OCI-LY3 (cell line): ENCODE measurements around the gene MLEC.

Experiments
- H2AFZ ChIP-seq: fragments of 200-600, 300-600 bp; shearing (Covaris generic); 2 replicates; pipeline ENCODE4 v1.6.0; 2014; ENCODE audit warnings: antibody characterized with exemption, low read depth, low read length
- H3K27ac ChIP-seq: fragments of 200-600, 300-600 bp; sonication (generic); 2 replicates; pipeline ENCODE4 v1.5.1; 2014; ENCODE audit warnings: mild to moderate bottlenecking, low read length, moderate library complexity, mixed read lengths
- H3K27me3 ChIP-seq: fragments of 200-600, 300-600 bp; sonication (generic); 2 replicates; pipeline ENCODE4 v1.6.1; 2014; ENCODE audit warnings: low read depth, low read length, mixed read lengths
- H3K36me3 ChIP-seq: fragments of 200-600, 300-600 bp; sonication (generic); replicated peaks from 2 replicates; pipeline ENCODE3; 2014; ENCODE audit warnings: low read depth, low read length, mixed read lengths
- H3K4me1 ChIP-seq: fragments of 300-600, 200-600 bp; sonication (generic); 2 replicates; pipeline ENCODE4 v1.6.1; 2014; ENCODE audit warnings: low read length, mixed read lengths
- H3K4me2 ChIP-seq: fragments of 200-600, 300-600 bp; sonication (generic); 2 replicates; pipeline ENCODE4 v1.6.1; 2014; ENCODE audit warnings: low read length, mixed read lengths
- H3K4me3 ChIP-seq: fragments of 300-600, 200-600 bp; sonication (generic); 2 replicates; pipeline ENCODE4 v1.5.1; 2014; ENCODE audit warnings: antibody characterized with exemption, mild to moderate bottlenecking, low read length, moderate library complexity
- H3K79me2 ChIP-seq: fragments of 300-600, 200-600 bp; shearing (Covaris generic); 2 replicates; pipeline ENCODE4 v1.6.1; 2014; ENCODE audit warnings: mild to moderate bottlenecking, low read length, mixed read lengths
- H3K9ac ChIP-seq: fragments of 300-600, 200-600 bp; shearing (Covaris generic); 2 replicates; pipeline ENCODE4 v1.6.0; 2014; ENCODE audit warnings: mild to moderate bottlenecking, low read length, moderate library complexity
- H3K9me3 ChIP-seq: fragments of 200-600, 300-600 bp; shearing (Covaris generic); 2 replicates; pipeline ENCODE4 v1.6.1; 2014; ENCODE audit warnings: low read length, mixed read lengths; ENCODE audit not compliant: insufficient read depth
- H4K20me1 ChIP-seq: fragments of 200-600, 300-600 bp; sonication (generic); 2 replicates; pipeline ENCODE4 v1.6.1; 2016; ENCODE audit warnings: low read length, mixed read lengths; ENCODE audit not compliant: insufficient read depth
- EZH2phosphoT487 ChIP-seq: fragments of 200-600 bp; shearing (Covaris generic); IDR thresholded peaks from 2 replicates; pipeline ENCODE4 v1.6.1; 2018; ENCODE audit warnings: antibody characterized with exemption, mixed run types, low read depth
- TF ChIP-seq, protein P1 (sequence below): fragments of 200-600, 300-600 bp; sonication (generic); IDR thresholded peaks from 2 replicates; pipeline ENCODE4 v1.5.1; 2014; ENCODE audit warnings: antibody characterized with exemption, low read length, low read depth

The MLEC gene

DNA sequence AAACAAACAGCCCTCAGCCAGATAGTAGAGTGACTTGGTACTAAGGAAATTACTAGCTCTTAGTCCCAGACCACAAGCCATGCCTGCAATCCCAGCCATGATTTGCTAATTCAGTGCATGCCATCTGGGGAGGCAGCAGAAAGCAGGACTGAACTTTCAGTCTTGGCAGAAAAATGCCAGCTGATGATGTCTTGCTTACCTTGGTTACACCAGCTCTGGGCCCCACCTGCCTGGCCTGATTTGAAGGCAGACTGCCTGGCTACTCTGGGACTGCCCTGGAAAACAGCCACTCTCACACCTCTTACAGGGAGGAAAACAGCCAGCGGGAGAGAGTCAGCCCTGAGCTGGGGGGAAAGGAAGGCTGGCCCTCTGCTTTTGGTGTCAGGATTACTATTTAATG lies 18.7 kb downstream of the MLEC start:
- H2AFZ ChIP-seq, result no peak overlapping the region
- H3K4me2 ChIP-seq, result no peak overlapping the region
- no peak overlapping the region for H3K9ac ChIP-seq
- no peak overlapping the region for H3K4me3 ChIP-seq
- H4K20me1 ChIP-seq, result no peaks in the 10 kb centered on the region
- no peaks in the 10 kb centered on the region for H3K9me3 ChIP-seq
- H3K4me1 ChIP-seq, result peaks cover 3% of the 10 kb centered on the region; the same call in 1 of the 2 replicates
- no peaks in the 10 kb centered on the region for H3K27me3 ChIP-seq
- peaks cover 29% of the 10 kb centered on the region for H3K36me3 ChIP-seq
- TF ChIP-seq EZH2phosphoT487, result no peak
- TF ChIP-seq, protein P1, sequence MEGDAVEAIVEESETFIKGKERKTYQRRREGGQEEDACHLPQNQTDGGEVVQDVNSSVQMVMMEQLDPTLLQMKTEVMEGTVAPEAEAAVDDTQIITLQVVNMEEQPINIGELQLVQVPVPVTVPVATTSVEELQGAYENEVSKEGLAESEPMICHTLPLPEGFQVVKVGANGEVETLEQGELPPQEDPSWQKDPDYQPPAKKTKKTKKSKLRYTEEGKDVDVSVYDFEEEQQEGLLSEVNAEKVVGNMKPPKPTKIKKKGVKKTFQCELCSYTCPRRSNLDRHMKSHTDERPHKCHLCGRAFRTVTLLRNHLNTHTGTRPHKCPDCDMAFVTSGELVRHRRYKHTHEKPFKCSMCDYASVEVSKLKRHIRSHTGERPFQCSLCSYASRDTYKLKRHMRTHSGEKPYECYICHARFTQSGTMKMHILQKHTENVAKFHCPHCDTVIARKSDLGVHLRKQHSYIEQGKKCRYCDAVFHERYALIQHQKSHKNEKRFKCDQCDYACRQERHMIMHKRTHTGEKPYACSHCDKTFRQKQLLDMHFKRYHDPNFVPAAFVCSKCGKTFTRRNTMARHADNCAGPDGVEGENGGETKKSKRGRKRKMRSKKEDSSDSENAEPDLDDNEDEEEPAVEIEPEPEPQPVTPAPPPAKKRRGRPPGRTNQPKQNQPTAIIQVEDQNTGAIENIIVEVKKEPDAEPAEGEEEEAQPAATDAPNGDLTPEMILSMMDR, result no peak
- H3K27ac ChIP-seq, result no peak overlapping the region
- peaks cover 3% of the 10 kb centered on the region; the same call in 1 of the 2 replicates for H3K79me2 ChIP-seq

DNA sequence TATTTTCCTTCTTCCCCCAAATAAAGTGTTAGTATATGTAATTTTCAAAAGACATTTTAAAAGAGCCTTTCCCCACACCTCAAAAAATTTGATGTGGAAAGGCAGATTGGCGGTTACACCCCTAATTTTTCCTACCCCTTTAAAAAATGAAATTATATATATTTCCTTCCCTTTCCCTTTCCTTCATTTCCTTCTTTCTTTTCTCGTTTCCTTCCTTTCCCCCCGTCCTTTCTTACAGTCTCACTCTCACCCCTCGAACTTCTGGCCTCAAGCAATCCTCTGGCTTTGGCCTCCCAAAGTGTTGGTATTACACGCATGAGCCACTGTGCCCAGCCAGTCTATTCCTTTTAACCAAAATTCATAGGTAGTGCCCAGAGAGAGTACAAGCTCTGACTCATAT lies 19.1 kb downstream of the MLEC start:
- Histone ChIP-seq H2AFZ (no peak overlapping the region), H3K4me3 (no peak overlapping the region), H3K36me3 (peaks cover 25% of the 10 kb centered on the region), H3K27me3 (no peaks in the 10 kb centered on the region), H3K4me2 (no peak overlapping the region), H3K4me1 (peaks cover 3% of the 10 kb centered on the region; the same call in 1 of the 2 replicates), H3K27ac (no peak overlapping the region), H3K9me3 (no peaks in the 10 kb centered on the region), H4K20me1 (no peaks in the 10 kb centered on the region), H3K79me2 (peaks cover 7% of the 10 kb centered on the region), H3K9ac (no peak overlapping the region)
- TF ChIP-seq EZH2phosphoT487, result no peak
- TF ChIP-seq, protein P1, result no peak

DNA sequence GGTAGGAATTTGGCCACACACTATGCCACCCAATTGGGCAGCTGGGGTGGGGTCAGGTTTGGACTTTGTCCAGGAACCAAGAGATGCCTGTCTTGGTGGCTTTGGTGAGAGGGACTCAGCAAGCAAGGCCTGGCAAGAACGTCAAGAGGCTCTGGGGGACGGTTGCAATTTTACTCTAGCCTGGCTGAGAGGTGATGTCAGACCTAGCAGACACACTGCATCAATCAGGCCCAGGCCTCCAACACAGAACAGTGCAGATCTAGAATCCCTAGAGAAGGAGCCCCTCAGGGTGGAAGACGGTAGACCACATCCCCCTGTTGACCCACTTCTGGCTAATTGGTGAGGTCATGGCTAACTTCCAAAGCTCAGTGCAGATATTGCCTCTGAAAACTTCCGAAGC lies 21.7 kb downstream of the MLEC start:
- no peak for TF ChIP-seq EZH2phosphoT487
- TF ChIP-seq, protein P1, result no peak
- H3K4me1 ChIP-seq, result peaks cover 13% of the 10 kb centered on the region
- H3K9me3 ChIP-seq, result no peaks in the 10 kb centered on the region
- 0 out of 2 replicates have a peak, but pooled peaks cover 5% of the 10 kb centered on the region for H4K20me1 ChIP-seq
- H3K79me2 ChIP-seq, result peaks cover 19% of the 10 kb centered on the region
- no peak overlapping the region for H3K27ac ChIP-seq
- H3K4me3 ChIP-seq, result no peak overlapping the region
- H3K27me3 ChIP-seq, result no peaks in the 10 kb centered on the region
- H2AFZ ChIP-seq, result no peak overlapping the region
- H3K36me3 ChIP-seq, result peaks cover 16% of the 10 kb centered on the region
- no peak overlapping the region for H3K4me2 ChIP-seq
- no peak overlapping the region for H3K9ac ChIP-seq

DNA sequence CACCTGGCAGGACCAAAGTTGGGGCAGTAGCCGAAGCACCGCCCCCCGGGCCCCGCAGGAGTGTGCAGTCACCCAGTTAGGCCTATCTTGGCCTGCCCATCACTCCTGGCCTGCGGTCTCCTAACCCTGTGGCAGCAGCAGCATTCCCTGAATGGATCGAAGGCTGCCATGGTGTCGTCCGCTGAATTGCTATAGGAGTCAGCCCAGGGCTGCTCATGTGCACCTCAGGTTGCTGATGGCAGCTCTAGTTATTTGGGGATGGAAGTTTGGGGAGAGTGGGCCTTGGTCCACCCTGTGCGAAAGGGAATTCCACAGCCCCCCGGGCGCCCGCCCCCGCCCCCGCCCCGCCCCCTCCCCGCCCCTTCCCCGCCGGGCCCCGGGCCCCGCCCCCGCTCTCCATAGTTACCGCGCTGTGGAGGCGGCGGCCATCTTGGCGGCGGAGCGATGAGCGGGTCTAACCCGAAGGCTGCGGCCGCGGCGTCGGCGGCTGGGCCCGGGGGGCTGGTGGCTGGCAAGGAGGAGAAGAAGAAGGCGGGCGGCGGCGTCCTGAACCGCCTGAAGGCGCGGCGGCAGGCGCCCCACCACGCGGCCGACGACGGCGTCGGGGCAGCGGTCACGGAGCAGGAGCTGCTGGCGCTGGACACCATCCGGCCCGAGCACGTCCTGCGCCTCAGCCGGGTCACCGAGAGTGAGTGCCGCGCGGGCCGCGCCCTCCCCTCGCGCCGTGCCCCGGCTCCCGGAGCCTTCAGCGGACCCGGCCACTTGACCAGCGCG lies 23.3 kb downstream of the MLEC start, which contains the start of gene UNC119B:
Gene UNC119B, plus strand, starts transcription at position 428 of the 774 bp plus-strand sequence. Its CDS starts 17 bp downstream, at position 445.
- no peaks in the 10 kb centered on the region for H3K27me3 ChIP-seq
- peaks cover 13% of the 10 kb centered on the region for H3K4me1 ChIP-seq
- H3K27ac ChIP-seq, result peak within 1 kb of the TSS; percentile 22
- peaks cover 18% of the 10 kb centered on the region for H3K36me3 ChIP-seq
- peak within 1 kb of the TSS; percentile 89 for H3K4me2 ChIP-seq
- peak within 1 kb of the TSS; percentile 93 for H3K4me3 ChIP-seq
- no peak within 1 kb of the TSS for H2AFZ ChIP-seq
- no peak for TF ChIP-seq EZH2phosphoT487
- TF ChIP-seq, protein P1, result no peak
- H3K79me2 ChIP-seq, result peaks cover 19% of the 10 kb centered on the region
- 0 out of 2 replicates have a peak, but pooled peaks cover 5% of the 10 kb centered on the region for H4K20me1 ChIP-seq
- H3K9ac ChIP-seq, result peak within 1 kb of the TSS; percentile 87
- no peaks in the 10 kb centered on the region for H3K9me3 ChIP-seq
